Loucy (cell line): ENCODE measurements around the gene NEMP2.

Experiments
- CTCF ChIP-seq: fragments of 200-600 bp; sonication (generic); conservative IDR thresholded peaks from 2 replicates; pipeline ENCODE4 v1.5.1; 2014; ENCODE audit warnings: mild to moderate bottlenecking, antibody characterized with exemption, low read length
- EZH2phosphoT487 ChIP-seq: fragments of 200-600 bp; IDR thresholded peaks from 2 replicates; pipeline ENCODE4 v1.6.1; 2018; ENCODE audit warnings: antibody characterized with exemption, mild to moderate bottlenecking, moderate library complexity, borderline replicate concordance

- TF ChIP-seq CTCF (no peak), EZH2phosphoT487 (no peak)
Measured at GRCh38 chr2:190468814-190469569, 65.5 kb downstream of the NEMP2 start.
